Measurements from ENCODE around the gene B9D1.

DNA sequence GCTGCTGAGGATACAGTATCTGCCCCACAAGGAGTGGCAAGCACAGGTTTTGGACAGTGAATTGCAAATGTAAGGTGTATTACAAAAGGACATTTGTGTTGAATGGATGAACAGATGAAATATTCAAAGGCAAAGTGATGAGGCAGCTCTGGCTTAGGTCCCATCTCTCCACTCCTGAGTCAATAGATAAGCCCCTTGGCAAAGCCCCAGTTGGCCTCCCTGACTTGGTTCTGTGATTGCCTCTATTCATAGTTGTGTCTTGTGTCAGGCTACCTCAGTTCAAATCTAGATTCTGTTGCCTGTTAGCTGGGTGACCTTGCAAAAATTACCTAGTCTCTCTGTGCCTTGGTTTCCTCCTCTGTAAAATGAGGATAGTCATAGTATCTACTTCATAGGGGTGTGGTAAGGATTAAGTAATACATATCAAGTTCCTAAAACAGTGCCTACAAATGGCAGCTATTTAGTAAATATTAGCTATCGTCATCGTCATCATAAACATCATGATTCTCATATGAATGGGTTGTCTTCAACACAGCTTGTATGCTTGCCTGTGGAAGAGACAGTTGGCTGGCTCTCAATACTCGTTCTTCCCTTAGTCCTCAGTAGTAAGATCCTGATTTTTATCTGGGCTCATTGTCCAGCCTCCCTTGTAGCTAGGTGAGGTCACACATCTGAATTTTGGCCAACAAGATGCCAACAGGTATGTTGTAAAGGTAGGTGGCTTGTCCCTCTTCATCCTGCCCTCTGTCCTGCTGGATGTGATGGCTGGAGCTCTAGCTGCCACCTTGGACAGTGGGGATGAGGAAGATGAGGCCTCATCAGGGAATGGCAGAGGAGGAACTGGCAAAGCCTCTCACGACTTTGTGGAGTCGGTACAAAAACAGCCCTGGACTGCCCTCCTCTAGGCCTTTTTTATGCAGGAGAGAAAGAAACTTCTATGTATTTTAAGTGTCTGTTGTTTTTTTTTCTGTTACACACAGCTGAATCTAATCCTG, 26.6 kb upstream of the B9D1 start:
- no peak for TF ChIP-seq POLR2A (IDR thresholded peaks at IDR 0.05)
- TF ChIP-seq, protein P1, sequence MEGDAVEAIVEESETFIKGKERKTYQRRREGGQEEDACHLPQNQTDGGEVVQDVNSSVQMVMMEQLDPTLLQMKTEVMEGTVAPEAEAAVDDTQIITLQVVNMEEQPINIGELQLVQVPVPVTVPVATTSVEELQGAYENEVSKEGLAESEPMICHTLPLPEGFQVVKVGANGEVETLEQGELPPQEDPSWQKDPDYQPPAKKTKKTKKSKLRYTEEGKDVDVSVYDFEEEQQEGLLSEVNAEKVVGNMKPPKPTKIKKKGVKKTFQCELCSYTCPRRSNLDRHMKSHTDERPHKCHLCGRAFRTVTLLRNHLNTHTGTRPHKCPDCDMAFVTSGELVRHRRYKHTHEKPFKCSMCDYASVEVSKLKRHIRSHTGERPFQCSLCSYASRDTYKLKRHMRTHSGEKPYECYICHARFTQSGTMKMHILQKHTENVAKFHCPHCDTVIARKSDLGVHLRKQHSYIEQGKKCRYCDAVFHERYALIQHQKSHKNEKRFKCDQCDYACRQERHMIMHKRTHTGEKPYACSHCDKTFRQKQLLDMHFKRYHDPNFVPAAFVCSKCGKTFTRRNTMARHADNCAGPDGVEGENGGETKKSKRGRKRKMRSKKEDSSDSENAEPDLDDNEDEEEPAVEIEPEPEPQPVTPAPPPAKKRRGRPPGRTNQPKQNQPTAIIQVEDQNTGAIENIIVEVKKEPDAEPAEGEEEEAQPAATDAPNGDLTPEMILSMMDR (IDR thresholded peaks at IDR 0.05): no peak
